ENCODE measurements around the gene RHOF.

GRCh38 chr12:121749267-121749666, 44.2 kb downstream of the RHOF start:
- TF ChIP-seq BHLHE40 (IDR thresholded peaks at IDR 0.05; ENCODE audit: borderline replicate concordance) (no peak), TARDBP (IDR thresholded peaks at IDR 0.05) (no peak), NFRKB (IDR thresholded peaks at IDR 0.05) (no peak), ELF4 (IDR thresholded peaks at IDR 0.05) (no peak), FOXA1 (IDR thresholded peaks at IDR 0.05) (no peak), ZNF384 (IDR thresholded peaks at IDR 0.05) (no peak), L3MBTL2 (conservative IDR thresholded peaks at IDR 0.05) (no peak), FOXK2 (IDR thresholded peaks at IDR 0.05) (no peak), SP1 (IDR thresholded peaks at IDR 0.05) (no peak), SUZ12 (IDR thresholded peaks at IDR 0.05) (no peak), CTBP1 (IDR thresholded peaks at IDR 0.05; ENCODE audit: borderline replicate concordance) (no peak), HDGF (IDR thresholded peaks at IDR 0.05; ENCODE audit: borderline replicate concordance) (no peak)
